Immature natural killer cell (primary cell): ENCODE results near the gene RAD51C. TPM values are rescaled to one million over a fixed set of nuclear protein-coding genes. Genes with fewer than 3 reads are reported as not detected.
A peak's percentile ranks its signal among the peaks of the same experiment; 100 is the strongest.
"Not testable (repeated sequence)": the region's sequence is repeated elsewhere in the genome, so short reads cannot be mapped to it uniquely, and the experiment has no call there.

ENCODE experiments used
- DNase-seq, 3 donors: peaks; one replicate each; pipeline ENCODE4 v3.0.0; 2022; ENCODE audit warnings: mixed read lengths in 1 of 3
- H3K27ac Mint-ChIP-seq, 6 donors: one replicate each; pipeline ENCODE4 v1.8.0; 2020; ENCODE audit warnings: mixed read lengths in 6 of 6, mild to moderate bottlenecking in 5 of 6, inconsistent platforms in 4 of 6, moderate library complexity in 3 of 6
- H3K27me3 Mint-ChIP-seq, 3 donors: one replicate each; pipeline ENCODE4 v1.8.0; 2020 to 2021; ENCODE audit warnings: low read depth in 3 of 3, mild to moderate bottlenecking in 3 of 3, mixed read lengths in 3 of 3, moderate library complexity in 3 of 3, inconsistent platforms in 1 of 3
- H3K36me3 Mint-ChIP-seq, 3 donors: one replicate each; pipeline ENCODE4 v1.8.0; 2020; ENCODE audit warnings: mixed read lengths in 3 of 3, inconsistent platforms in 2 of 3, mild to moderate bottlenecking in 2 of 3
- H3K4me1 Mint-ChIP-seq, 2 donors: one replicate each; pipeline ENCODE4 v1.8.0; 2020; ENCODE audit warnings: inconsistent platforms in 2 of 2, mild to moderate bottlenecking in 2 of 2, mixed read lengths in 2 of 2, moderate library complexity in 1 of 2
- H3K4me3 Mint-ChIP-seq, 5 donors: one replicate each; pipeline ENCODE4 v1.8.0; 2020; ENCODE audit warnings: mild to moderate bottlenecking in 5 of 5, mixed read lengths in 5 of 5, inconsistent platforms in 3 of 5, moderate library complexity in 3 of 5
- H3K9me3 Mint-ChIP-seq, 6 donors: one replicate each; pipeline ENCODE4 v1.8.0; 2020; ENCODE audit warnings: mild to moderate bottlenecking in 6 of 6, mixed read lengths in 6 of 6, inconsistent platforms in 4 of 6, moderate library complexity in 3 of 6
- polyA plus RNA-seq, 3 donors: library from polyadenylated mRNA; unstranded; fragments of 300-500 nt; fragmentation: Illumina TruSeq; gene quantifications; one replicate each; pipeline ENCODE4 v1.2.3, GENCODE V29; 2021

RAD51C gene
- polyA plus RNA-seq, 3 donors from 2014 or later = 25.3 to 78.8 (median 44.0) TPM

- H3K4me1 Mint-ChIP-seq = no peaks in the 10 kb centered on the region
- H3K27ac Mint-ChIP-seq = peak overlapping the region in 2 of 6 donors; percentile 23 to 77
- H3K27me3 Mint-ChIP-seq = peaks cover 0 to 1% (median 0%) of the 10 kb centered on the region in 3 donors
- DNase-seq = no peak
- no peak overlapping the region for H3K4me3 Mint-ChIP-seq
- H3K36me3 Mint-ChIP-seq = peaks cover 5 to 19% (median 14%) of the 10 kb centered on the region in 3 donors
- no peaks in the 10 kb centered on the region for H3K9me3 Mint-ChIP-seq
Measured at GRCh38 chr17:58728798-58729197, 36.4 kb downstream of the RAD51C start.

- Mint-ChIP-seq H3K27me3 (peaks cover 0 to 1% (median under 1%) of the 10 kb centered on the region in 3 donors), H3K36me3 (peaks cover 5 to 13% (median 10%) of the 10 kb centered on the region in 3 donors), H3K9me3 (no peaks in the 10 kb centered on the region), H3K4me3 (no peak overlapping the region), H3K27ac (no peak overlapping the region), H3K4me1 (no peaks in the 10 kb centered on the region)
- no peak for DNase-seq
Measured at GRCh38 chr17:58730937-58731336, 38.5 kb downstream of the RAD51C start.

- Mint-ChIP-seq H3K27me3 (peaks cover 0 to 2% (median under 1%) of the 10 kb centered on the region in 3 donors), H3K4me1 (no peaks in the 10 kb centered on the region), H3K4me3 (no peak overlapping the region), H3K9me3 (no peaks in the 10 kb centered on the region), H3K36me3 (peaks cover 5 to 10% (median 6%) of the 10 kb centered on the region in 3 donors), H3K27ac (no peak overlapping the region)
- no peak for DNase-seq
Measured at GRCh38 chr17:58734040-58734439, 41.6 kb downstream of the RAD51C start.

GRCh38 chr17:58734811-58735210 lies 42.4 kb downstream of the RAD51C start:
- H3K9me3 Mint-ChIP-seq = no peaks in the 10 kb centered on the region
- H3K27ac Mint-ChIP-seq = no peak overlapping the region
- DNase-seq = no peak
- H3K4me1 Mint-ChIP-seq = no peaks in the 10 kb centered on the region
- no peak overlapping the region for H3K4me3 Mint-ChIP-seq
- H3K27me3 Mint-ChIP-seq = peaks cover 0 to 2% (median 0%) of the 10 kb centered on the region in 3 donors
- peaks cover 5 to 10% (median 6%) of the 10 kb centered on the region in 3 donors for H3K36me3 Mint-ChIP-seq

- Mint-ChIP-seq H3K9me3 (no peaks in the 10 kb centered on the region), H3K4me1 (no peaks in the 10 kb centered on the region), H3K36me3 (no peaks in the 10 kb centered on the region), H3K4me3 (no peak overlapping the region), H3K27me3 (no peaks in the 10 kb centered on the region), H3K27ac (no peak overlapping the region)
- DNase-seq = no peak
Measured at GRCh38 chr17:58741121-58741625, 48.8 kb downstream of the RAD51C start.

GRCh38 chr17:58747674-58748073 lies 55.3 kb downstream of the RAD51C start:
- Mint-ChIP-seq H3K9me3 (no peaks in the 10 kb centered on the region), H3K27me3 (peaks cover 2 to 3% (median 3%) of the 10 kb centered on the region in 3 donors), H3K4me1 (no peaks in the 10 kb centered on the region), H3K4me3 (no peak overlapping the region), H3K27ac (no peak overlapping the region), H3K36me3 (no peaks in the 10 kb centered on the region)
- no peak for DNase-seq

- DNase-seq, H3K4me1 Mint-ChIP-seq, H3K27ac Mint-ChIP-seq, H3K36me3 Mint-ChIP-seq, H3K4me3 Mint-ChIP-seq, H3K9me3 Mint-ChIP-seq: not testable (repeated sequence)
- H3K27me3 Mint-ChIP-seq = peaks cover 2 to 18% (median 6%) of the 10 kb centered on the region in 3 donors
Measured at GRCh38 chr17:58749627-58750026, 57.2 kb downstream of the RAD51C start.

- Mint-ChIP-seq H3K9me3 (peaks cover 0 to 1% (median 0%) of the 10 kb centered on the region in 6 donors), H3K27me3 (peaks cover 11 to 39% (median 13%) of the 10 kb centered on the region in 3 donors), H3K36me3 (peaks cover 0 to 9% (median 0%) of the 10 kb centered on the region in 3 donors), H3K4me1 (peaks cover 12 to 14% of the 10 kb centered on the region in 2 donors), H3K4me3 (no peak overlapping the region), H3K27ac (no peak overlapping the region)
- no peak for DNase-seq
Measured at GRCh38 chr17:58753026-58753425, 60.6 kb downstream of the RAD51C start.

- no peak overlapping the region for H3K27ac Mint-ChIP-seq
- DNase-seq = no peak
- peaks cover 12 to 14% of the 10 kb centered on the region in 2 donors for H3K4me1 Mint-ChIP-seq
- H3K4me3 Mint-ChIP-seq = peak overlapping the region; percentile 42 to 83 (median 68)
- peaks cover 0 to 9% (median 0%) of the 10 kb centered on the region in 3 donors for H3K36me3 Mint-ChIP-seq
- H3K27me3 Mint-ChIP-seq = peaks cover 16 to 40% (median 18%) of the 10 kb centered on the region in 3 donors
- H3K9me3 Mint-ChIP-seq = peaks cover 0 to 1% (median 0%) of the 10 kb centered on the region in 6 donors
Measured at GRCh38 chr17:58755269-58755576, 62.8 kb downstream of the RAD51C start.

GRCh38 chr17:58755577-58756245 lies 63.3 kb downstream of the RAD51C start, which contains the start of gene PPM1E:
TSS of gene PPM1E (plus strand) at chr17:58755854.
- peaks cover 0 to 3% (median 0%) of the 10 kb centered on the region in 6 donors for H3K9me3 Mint-ChIP-seq
- H3K4me3 Mint-ChIP-seq = peak within 1 kb of the TSS; percentile 73 to 91 (median 85)
- peaks cover 18 to 44% (median 20%) of the 10 kb centered on the region in 3 donors for H3K27me3 Mint-ChIP-seq
- H3K27ac Mint-ChIP-seq = no peak within 1 kb of the TSS
- peak in 2 of 3 donors; percentile 4 to 24 for DNase-seq
- peaks cover 12 to 14% of the 10 kb centered on the region in 2 donors for H3K4me1 Mint-ChIP-seq
- peaks cover 0 to 9% (median 0%) of the 10 kb centered on the region in 3 donors for H3K36me3 Mint-ChIP-seq

- peaks cover 12 to 14% of the 10 kb centered on the region in 2 donors for H3K4me1 Mint-ChIP-seq
- DNase-seq = peak in 1 of 3 donors; percentile 0
- peaks cover 0 to 9% (median 0%) of the 10 kb centered on the region in 3 donors for H3K36me3 Mint-ChIP-seq
- peaks cover 0 to 3% (median 0%) of the 10 kb centered on the region in 6 donors for H3K9me3 Mint-ChIP-seq
- H3K27me3 Mint-ChIP-seq = peaks cover 18 to 44% (median 20%) of the 10 kb centered on the region in 3 donors
- H3K27ac Mint-ChIP-seq = no peak overlapping the region
- peak overlapping the region; percentile 73 to 91 (median 85) for H3K4me3 Mint-ChIP-seq
Measured at GRCh38 chr17:58756246-58757161, 64.1 kb downstream of the RAD51C start.

GRCh38 chr17:58757162-58757613 lies 64.8 kb downstream of the RAD51C start:
- H3K27me3 Mint-ChIP-seq = peaks cover 18 to 44% (median 20%) of the 10 kb centered on the region in 3 donors
- H3K27ac Mint-ChIP-seq = no peak overlapping the region
- H3K9me3 Mint-ChIP-seq = peaks cover 0 to 3% (median 0%) of the 10 kb centered on the region in 6 donors
- H3K36me3 Mint-ChIP-seq = peaks cover 0 to 9% (median 0%) of the 10 kb centered on the region in 3 donors
- no peak for DNase-seq
- peaks cover 12 to 14% of the 10 kb centered on the region in 2 donors for H3K4me1 Mint-ChIP-seq
- H3K4me3 Mint-ChIP-seq = peak overlapping the region; percentile 73 to 91 (median 85)

GRCh38 chr17:58758890-58759289 lies 66.5 kb downstream of the RAD51C start:
- Mint-ChIP-seq H3K4me3 (no peak overlapping the region), H3K27me3 (peaks cover 16 to 31% (median 20%) of the 10 kb centered on the region in 3 donors), H3K27ac (no peak overlapping the region), H3K4me1 (peaks cover 12 to 14% of the 10 kb centered on the region in 2 donors), H3K9me3 (peaks cover 0 to 3% (median 0%) of the 10 kb centered on the region in 6 donors), H3K36me3 (peaks cover 0 to 9% (median 0%) of the 10 kb centered on the region in 3 donors)
- DNase-seq = no peak
